ENCODE results near the gene OXLD1. TPM values are rescaled to one million over a fixed set of nuclear protein-coding genes. Genes with fewer than 3 reads are reported as not detected.

The OXLD1 gene
- total RNA-seq: 31.2 and 32.1 TPM in 2 replicates
- long read RNA-seq, partial matches to known transcripts: 0 of 4 reads
- long read RNA-seq, other reads (novel, unspliced or antisense): 0 of 4 reads

DNA sequence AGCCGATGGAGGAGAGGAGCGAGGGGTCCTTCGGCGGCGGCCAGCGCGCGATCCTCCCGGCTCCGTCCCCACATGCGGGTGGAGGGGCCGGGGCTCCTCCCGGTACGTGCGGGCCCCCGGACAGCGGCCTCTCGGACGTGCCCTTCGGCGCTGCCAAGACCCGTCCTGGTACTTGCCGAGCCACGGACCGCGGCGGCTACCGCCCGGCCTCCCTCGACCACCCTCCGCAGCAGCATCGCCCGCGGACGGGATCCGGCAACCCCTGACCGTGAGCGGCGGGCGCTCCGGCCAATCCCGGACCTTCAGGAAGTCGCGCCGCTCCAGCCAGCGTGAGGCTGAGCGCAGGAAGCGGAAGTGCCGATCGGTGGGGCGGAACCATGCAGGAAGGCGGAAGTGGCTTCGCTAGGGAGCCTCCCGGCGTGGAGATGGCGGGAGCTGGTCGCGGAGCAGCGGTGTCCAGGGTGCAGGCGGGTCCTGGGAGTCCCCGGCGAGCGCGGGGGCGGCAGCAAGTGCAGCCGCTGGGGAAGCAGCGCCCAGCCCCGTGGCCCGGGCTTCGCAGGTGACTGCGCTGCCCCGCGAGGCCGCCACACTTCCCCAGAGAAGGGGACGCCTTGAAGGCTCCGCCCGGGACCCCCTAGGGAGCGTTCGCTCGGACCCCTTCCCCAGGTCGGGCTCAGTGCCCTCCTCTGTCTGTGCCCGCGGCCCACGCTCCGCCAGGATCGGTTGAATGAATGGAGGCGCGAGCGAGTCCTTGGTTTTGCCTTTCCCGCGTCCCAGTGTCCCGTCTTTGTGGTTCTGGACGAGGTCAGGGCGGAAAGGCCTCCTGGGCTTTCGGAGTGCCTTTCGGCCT is at the start of gene OXLD1, which contains the start of gene CCDC137:
Gene OXLD1, minus strand, starts transcription at position 264 of the 850 bp plus-strand sequence. Its CDS starts 28 bp downstream, at position 236.
Gene CCDC137, plus strand, starts transcription at position 396 of the 850 bp plus-strand sequence. Its CDS starts 30 bp downstream, at position 426.
- peak within 1 kb of the TSS; percentile 93 for H3K4me3 Mint-ChIP-seq (ENCODE audit: unreplicated experiment)
- H3K27me3 Mint-ChIP-seq (ENCODE audit: unreplicated experiment): no peaks in the 10 kb centered on the region
- H3K36me3 Mint-ChIP-seq (ENCODE audit: unreplicated experiment): peaks cover 9% of the 10 kb centered on the region
- TF ChIP-seq CTCF (IDR thresholded peaks at IDR 0.05): no peak
- DNase-seq (ENCODE audit: extremely low spot score, unreplicated experiment): peak; percentile 98
- H3K4me1 Mint-ChIP-seq (ENCODE audit: unreplicated experiment): peaks cover 17% of the 10 kb centered on the region
- H3K9me3 Mint-ChIP-seq (ENCODE audit: unreplicated experiment): no peaks in the 10 kb centered on the region
- peak within 1 kb of the TSS; percentile 91 for H3K27ac Mint-ChIP-seq (ENCODE audit: unreplicated experiment)

DNA sequence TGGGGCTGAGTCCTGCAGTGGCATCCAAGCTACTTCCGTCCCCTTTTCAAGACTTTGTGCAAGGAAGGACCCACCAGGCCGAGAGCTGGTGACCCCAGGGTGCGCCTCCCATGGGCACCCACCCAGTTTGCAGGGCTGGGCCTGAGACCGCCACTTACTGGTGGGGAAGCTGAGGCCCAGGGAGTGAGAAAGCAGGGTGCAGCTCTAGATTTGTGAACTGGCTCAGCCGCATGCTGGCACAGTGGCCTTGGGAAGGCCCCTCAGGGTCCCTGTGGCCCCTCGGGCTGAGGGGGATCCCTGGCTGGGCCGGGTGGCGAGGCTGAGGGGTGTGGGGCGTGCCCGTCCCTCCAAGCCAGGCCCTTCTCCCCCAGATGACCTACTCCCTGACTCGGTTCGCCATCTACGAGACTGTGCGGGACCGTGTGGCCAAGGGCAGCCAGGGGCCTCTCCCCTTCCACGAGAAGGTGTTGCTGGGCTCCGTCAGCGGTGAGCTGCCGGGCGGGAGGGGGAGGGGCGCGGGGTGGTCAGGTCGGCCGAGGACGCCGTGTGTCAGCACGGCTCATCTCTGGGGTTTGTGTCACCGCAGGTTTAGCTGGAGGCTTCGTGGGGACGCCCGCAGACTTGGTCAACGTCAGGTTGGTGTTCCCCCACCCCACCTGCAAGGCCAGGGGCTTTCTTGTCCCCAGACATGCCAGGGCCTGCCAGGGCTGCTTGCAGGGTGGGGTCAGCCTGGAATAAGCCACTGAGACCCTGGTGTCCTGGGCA is 48.9 kb upstream of the OXLD1 start:
- H3K27me3 Mint-ChIP-seq (ENCODE audit: unreplicated experiment): no peaks in the 10 kb centered on the region
- H3K27ac Mint-ChIP-seq (ENCODE audit: unreplicated experiment): no peak overlapping the region
- H3K9me3 Mint-ChIP-seq (ENCODE audit: unreplicated experiment): no peaks in the 10 kb centered on the region
- no peak overlapping the region for H3K4me3 Mint-ChIP-seq (ENCODE audit: unreplicated experiment)
- no peaks in the 10 kb centered on the region for H3K36me3 Mint-ChIP-seq (ENCODE audit: unreplicated experiment)
- TF ChIP-seq CTCF (IDR thresholded peaks at IDR 0.05): no peak
- H3K4me1 Mint-ChIP-seq (ENCODE audit: unreplicated experiment): peaks cover 26% of the 10 kb centered on the region
- DNase-seq (ENCODE audit: extremely low spot score, unreplicated experiment): peak; percentile 84

DNA sequence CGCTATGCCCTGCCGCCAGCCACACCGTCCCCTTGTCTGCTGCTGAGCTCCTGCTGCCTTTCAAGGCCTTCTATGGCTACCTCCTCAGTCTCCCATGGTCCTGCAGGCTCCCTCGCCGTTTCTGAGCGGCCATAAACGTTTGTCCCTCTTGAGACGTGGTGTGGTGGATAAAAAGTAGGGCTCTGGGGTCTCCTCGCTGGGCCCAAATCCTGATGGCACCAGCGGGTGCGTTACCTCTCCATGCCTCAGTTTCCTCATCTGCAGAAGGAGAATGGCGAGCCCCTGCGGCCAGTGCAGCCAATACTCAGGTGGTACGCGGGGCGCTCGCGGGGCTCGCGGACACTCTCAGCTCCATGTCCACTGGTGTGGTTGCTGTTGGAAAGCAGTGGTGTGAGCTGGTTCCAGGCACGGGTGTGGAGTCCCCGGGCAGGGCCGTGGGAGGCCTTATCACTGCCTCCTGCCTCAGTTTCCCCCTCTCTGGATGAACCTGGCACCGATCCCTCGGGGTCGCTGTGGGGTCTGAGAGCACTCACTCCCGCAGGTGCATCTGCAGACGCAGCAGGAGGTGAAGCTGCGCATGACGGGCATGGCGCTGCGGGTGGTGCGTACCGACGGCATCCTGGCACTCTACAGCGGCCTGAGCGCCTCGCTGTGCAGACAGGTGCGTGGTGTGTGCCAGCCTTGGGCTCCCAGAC is 48.2 kb upstream of the OXLD1 start:
- Mint-ChIP-seq H3K4me3 (ENCODE audit: unreplicated experiment) (no peak overlapping the region), H3K9me3 (ENCODE audit: unreplicated experiment) (no peaks in the 10 kb centered on the region), H3K4me1 (ENCODE audit: unreplicated experiment) (peaks cover 26% of the 10 kb centered on the region), H3K36me3 (ENCODE audit: unreplicated experiment) (no peaks in the 10 kb centered on the region), H3K27ac (ENCODE audit: unreplicated experiment) (no peak overlapping the region), H3K27me3 (ENCODE audit: unreplicated experiment) (no peaks in the 10 kb centered on the region)
- no peak for TF ChIP-seq CTCF (IDR thresholded peaks at IDR 0.05)
- no peak for DNase-seq (ENCODE audit: extremely low spot score, unreplicated experiment)

DNA sequence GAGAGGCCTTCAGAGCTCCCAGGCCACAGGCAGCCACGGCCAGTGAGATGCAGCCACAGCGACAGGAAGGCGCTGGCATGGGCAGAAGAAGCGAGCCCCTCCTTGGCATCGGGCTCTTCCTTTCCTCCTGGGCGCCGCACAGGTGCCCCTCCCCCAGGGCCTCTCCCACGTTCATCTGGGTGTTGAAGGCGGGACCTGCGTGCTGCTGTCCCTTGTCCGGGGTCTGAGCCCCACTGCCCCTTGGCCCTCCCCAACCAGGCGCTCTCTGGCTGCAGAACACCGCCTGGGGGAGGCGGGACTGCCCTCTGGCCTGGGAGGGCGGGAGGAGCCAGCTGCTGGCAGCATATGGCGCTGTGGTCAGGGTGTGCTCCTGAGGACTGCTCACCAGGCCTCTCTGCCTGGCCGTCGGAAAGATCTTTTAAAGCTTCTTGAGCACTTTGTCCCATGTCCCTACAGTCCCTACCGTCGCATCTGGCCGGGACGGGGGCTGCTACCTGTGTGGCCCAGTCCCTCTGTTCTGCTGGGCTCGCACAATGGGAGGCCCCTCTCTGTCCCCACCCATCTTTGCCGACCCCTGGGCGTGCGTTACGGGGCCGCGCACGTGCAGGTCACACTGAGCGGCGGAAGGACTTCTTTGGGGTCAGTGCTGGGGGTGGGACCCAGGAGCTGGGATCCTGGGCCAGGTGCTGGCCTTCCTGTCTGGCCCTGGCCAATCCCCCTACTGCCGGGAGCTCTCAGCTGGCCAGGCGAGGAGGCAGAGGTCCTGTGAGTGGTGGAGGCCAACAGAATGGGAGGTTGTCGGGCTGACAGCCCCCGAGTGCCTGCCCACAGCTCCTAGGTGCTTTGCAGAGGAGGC is 47.4 kb upstream of the OXLD1 start:
- no peak for TF ChIP-seq CTCF (IDR thresholded peaks at IDR 0.05)
- Mint-ChIP-seq H3K27ac (ENCODE audit: unreplicated experiment) (no peak overlapping the region), H3K9me3 (ENCODE audit: unreplicated experiment) (no peaks in the 10 kb centered on the region), H3K4me3 (ENCODE audit: unreplicated experiment) (no peak overlapping the region), H3K27me3 (ENCODE audit: unreplicated experiment) (no peaks in the 10 kb centered on the region), H3K36me3 (ENCODE audit: unreplicated experiment) (no peaks in the 10 kb centered on the region), H3K4me1 (ENCODE audit: unreplicated experiment) (peaks cover 26% of the 10 kb centered on the region)
- DNase-seq (ENCODE audit: extremely low spot score, unreplicated experiment): no peak

Data from osteocyte (in vitro differentiated cells).